ENCODE results near the gene ASB2. TPM values are rescaled to one million over a fixed set of nuclear protein-coding genes. Genes with fewer than 3 reads are reported as not detected.

Gene ASB2
- total RNA-seq, 1 donor from 2014 or later: 0.67 TPM

DNA sequence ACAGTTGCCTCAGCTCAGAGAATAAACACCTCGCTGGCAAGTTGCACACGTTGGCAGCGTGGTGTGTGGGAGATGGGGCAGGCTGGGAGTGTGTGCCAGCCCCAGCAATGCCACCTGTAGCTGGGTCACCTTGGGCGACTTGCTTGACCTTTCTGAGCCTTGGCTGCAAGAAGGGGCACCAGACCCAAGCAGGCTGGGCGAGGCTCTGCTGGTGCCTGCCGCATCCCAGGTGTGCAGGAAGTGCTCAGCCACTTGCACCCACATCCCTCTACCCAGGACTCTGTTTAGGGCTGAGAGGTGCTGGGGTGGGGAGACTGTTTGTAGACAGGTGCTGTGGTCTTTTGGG is 48.6 kb downstream of the ASB2 start:
- Mint-ChIP-seq H3K4me3 (ENCODE audit: unreplicated experiment) (no peak overlapping the region), H3K36me3 (ENCODE audit: low read depth) (no peaks in the 10 kb centered on the region), H3K27ac (ENCODE audit: unreplicated experiment) (no peak overlapping the region), H3K9me3 (ENCODE audit: low read depth) (no peaks in the 10 kb centered on the region), H3K27me3 (ENCODE audit: low read depth) (peaks cover 39% of the 10 kb centered on the region), H3K4me1 (ENCODE audit: low read depth) (no peaks in the 10 kb centered on the region)
- no peak for DNase-seq (ENCODE audit: low spot score)
- TF ChIP-seq, protein P1, sequence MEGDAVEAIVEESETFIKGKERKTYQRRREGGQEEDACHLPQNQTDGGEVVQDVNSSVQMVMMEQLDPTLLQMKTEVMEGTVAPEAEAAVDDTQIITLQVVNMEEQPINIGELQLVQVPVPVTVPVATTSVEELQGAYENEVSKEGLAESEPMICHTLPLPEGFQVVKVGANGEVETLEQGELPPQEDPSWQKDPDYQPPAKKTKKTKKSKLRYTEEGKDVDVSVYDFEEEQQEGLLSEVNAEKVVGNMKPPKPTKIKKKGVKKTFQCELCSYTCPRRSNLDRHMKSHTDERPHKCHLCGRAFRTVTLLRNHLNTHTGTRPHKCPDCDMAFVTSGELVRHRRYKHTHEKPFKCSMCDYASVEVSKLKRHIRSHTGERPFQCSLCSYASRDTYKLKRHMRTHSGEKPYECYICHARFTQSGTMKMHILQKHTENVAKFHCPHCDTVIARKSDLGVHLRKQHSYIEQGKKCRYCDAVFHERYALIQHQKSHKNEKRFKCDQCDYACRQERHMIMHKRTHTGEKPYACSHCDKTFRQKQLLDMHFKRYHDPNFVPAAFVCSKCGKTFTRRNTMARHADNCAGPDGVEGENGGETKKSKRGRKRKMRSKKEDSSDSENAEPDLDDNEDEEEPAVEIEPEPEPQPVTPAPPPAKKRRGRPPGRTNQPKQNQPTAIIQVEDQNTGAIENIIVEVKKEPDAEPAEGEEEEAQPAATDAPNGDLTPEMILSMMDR (IDR thresholded peaks at IDR 0.05): no peak

DNA sequence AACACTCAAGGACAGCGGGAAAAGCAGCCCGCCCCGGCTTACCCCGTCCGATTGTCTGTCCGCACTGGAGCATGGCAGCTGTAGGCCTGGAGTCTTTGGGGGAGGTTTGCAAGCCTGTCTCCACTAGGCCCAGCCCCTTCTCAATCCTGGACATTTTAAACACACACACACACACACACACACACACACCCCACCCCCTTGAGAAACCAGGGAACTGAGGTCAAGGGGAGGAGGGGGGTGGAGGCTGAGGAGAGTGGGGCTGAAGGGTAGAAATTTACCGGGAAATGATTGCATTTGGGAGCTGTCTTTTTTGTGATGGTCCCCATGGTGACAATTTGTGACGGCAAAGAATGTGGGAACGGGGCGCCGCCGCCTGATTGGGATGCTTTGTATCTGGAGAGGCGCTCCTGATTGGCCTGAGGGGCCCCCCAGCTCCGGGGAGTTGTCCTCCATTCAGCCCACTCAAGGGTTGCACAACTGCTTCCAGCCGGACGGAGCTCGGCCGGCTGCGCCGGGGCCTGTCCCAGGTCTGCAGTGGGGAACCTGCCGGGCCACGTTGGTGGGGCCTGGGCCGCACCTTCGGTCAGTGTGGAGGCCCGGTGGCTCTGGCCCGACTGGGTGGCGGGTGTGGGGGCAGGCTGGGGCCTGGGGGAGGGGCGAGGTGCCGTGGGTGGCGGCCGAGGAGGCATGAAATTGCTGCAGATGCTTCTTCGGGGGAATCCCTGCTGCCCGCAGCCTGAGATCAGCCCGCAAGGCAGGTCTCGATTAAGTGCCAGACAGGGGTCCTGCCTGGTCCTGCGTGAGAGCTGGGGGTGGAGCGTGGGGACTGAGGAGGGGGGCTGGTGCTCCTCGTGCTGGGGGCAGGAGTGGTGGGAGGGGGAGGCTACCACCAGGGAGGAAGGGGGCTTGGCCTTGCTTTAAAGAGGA is 49.2 kb downstream of the ASB2 start, which contains the start of gene FAM181A:
Gene FAM181A (plus strand): TSS at position 472 of the 927 bp plus-strand sequence. CDS start 942 bp downstream, outside the sequence.
- Mint-ChIP-seq H3K9me3 (ENCODE audit: low read depth) (no peaks in the 10 kb centered on the region), H3K4me3 (ENCODE audit: unreplicated experiment) (no peak within 1 kb of the TSS), H3K27me3 (ENCODE audit: low read depth) (peaks cover 38% of the 10 kb centered on the region), H3K27ac (ENCODE audit: unreplicated experiment) (no peak within 1 kb of the TSS), H3K4me1 (ENCODE audit: low read depth) (no peaks in the 10 kb centered on the region), H3K36me3 (ENCODE audit: low read depth) (no peaks in the 10 kb centered on the region)
- TF ChIP-seq, protein P1 (IDR thresholded peaks at IDR 0.05): no peak
- DNase-seq (ENCODE audit: low spot score): no peak

DNA sequence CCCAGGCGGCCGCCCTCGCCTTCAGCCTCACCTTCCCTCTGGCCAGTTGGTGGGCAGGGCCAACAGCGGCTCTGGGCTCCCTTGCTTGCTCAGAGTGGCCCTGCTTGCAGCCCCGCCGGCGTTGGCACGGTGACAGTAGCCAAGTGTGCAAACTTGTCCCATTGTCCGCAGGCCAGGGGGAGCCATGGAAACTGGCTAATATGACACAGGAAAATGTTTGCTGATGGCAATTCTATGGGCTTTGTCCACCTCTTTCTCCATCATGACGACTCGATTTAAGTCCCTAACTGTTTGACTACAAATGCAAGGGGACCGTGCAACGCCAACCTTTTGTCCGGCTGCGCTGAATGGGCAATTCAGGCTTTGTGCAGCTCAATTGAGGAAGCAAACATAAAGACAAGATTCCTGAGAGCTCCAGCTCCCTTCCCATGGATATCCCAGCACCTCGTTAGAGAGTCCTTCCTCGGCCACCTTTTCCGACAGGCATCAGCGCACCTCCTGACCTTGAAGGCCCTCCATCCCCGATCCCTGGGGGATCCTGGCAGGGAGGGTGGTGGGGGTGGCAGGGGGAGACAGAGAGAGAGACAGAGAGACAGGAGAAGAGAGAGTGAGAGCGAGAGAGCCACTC is 50.0 kb downstream of the ASB2 start:
- Mint-ChIP-seq H3K27ac (ENCODE audit: unreplicated experiment) (no peak overlapping the region), H3K4me1 (ENCODE audit: low read depth) (no peaks in the 10 kb centered on the region), H3K27me3 (ENCODE audit: low read depth) (peaks cover 33% of the 10 kb centered on the region), H3K9me3 (ENCODE audit: low read depth) (no peaks in the 10 kb centered on the region), H3K4me3 (ENCODE audit: unreplicated experiment) (no peak overlapping the region), H3K36me3 (ENCODE audit: low read depth) (no peaks in the 10 kb centered on the region)
- TF ChIP-seq, protein P1 (IDR thresholded peaks at IDR 0.05): no peak
- no peak for DNase-seq (ENCODE audit: low spot score)

DNA sequence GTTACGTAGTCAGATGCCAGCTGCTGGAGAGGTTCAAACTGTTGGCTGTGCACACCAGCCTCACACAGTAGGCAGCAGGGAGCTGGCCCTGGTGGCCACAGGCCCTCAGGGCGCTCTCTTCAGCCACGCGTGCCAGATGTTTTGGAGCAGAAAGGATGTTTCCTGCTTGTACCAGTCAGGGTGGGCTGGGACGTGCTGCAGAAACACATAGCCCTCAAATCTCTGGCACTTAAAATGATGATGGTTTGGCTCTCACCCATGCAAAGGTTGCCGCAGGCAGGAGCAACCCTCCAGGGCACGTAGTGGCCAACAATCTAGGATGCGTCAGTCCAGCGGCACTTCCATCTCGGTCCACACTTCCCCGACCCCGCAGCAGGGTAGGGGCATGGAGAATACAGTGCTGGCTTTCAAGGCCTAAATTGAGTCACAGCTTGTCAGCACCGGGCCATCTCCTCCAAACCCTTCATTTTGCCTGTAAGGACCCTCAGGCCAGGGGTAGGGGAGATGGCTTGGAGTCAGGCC is 50.9 kb downstream of the ASB2 start:
- no peak for DNase-seq (ENCODE audit: low spot score)
- Mint-ChIP-seq H3K27ac (ENCODE audit: unreplicated experiment) (no peak overlapping the region), H3K36me3 (ENCODE audit: low read depth) (no peaks in the 10 kb centered on the region), H3K27me3 (ENCODE audit: low read depth) (peaks cover 35% of the 10 kb centered on the region), H3K9me3 (ENCODE audit: low read depth) (no peaks in the 10 kb centered on the region), H3K4me3 (ENCODE audit: unreplicated experiment) (no peak overlapping the region), H3K4me1 (ENCODE audit: low read depth) (no peaks in the 10 kb centered on the region)
- TF ChIP-seq, protein P1 (IDR thresholded peaks at IDR 0.05): no peak

DNA sequence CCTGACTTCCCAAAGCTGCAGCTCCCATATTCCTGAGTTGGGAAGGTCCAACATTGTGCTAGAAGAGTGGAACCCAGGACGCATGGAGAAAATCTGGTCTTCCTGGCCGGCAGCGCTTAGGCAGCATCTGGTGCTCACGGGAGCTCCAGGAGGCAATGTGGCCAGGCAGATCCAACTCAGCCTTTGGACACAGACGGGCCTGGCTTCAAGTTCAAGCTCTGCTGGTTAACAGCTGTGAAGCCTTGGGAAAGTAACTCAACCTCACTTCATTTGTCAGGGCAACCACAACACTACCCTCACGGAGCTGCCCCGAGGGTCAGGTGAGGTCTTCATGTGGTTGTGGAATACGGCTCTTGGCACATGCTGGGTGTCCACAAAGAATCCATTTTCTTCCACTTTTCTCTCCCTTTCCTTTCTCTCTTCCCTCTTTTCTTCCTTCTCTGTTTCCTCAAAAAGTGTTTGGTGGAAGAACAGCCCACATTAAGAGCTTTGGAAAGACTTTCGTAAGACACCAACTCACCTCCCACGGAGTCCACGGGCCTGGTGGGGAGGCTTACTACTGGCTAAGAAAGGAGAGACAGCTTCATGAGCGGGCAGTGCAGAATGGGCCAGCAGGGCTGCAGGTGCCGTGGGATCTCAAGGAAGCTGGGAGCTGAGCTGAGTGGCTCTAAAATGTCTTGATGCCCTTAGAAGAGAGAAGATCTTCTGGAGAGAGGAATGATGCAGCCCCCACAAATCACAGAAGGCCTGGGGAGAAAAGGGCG is 51.6 kb downstream of the ASB2 start:
- Mint-ChIP-seq H3K4me3 (ENCODE audit: unreplicated experiment) (no peak overlapping the region), H3K9me3 (ENCODE audit: low read depth) (peaks cover under 1% of the 10 kb centered on the region), H3K4me1 (ENCODE audit: low read depth) (no peaks in the 10 kb centered on the region), H3K36me3 (ENCODE audit: low read depth) (peaks cover under 1% of the 10 kb centered on the region), H3K27ac (ENCODE audit: unreplicated experiment) (no peak overlapping the region), H3K27me3 (ENCODE audit: low read depth) (peaks cover 36% of the 10 kb centered on the region)
- TF ChIP-seq, protein P1 (IDR thresholded peaks at IDR 0.05): no peak
- DNase-seq (ENCODE audit: low spot score): no peak

Data from chondrocyte (in vitro differentiated cells).